ENCODE results near the gene CAMTA1. TPM values are rescaled to one million over a fixed set of nuclear protein-coding genes. Genes with fewer than 3 reads are reported as not detected.

The CAMTA1 gene
- total RNA-seq, 2 donors from 2014 or later: 105 to 113 TPM

- H3K36me3 ChIP-seq: no peaks in the 10 kb centered on the region
- no peak overlapping the region for H3K4me3 ChIP-seq
- DNase-seq (ENCODE audit: low spot score) (no peak), ATAC-seq (ENCODE audit: insufficient number of reproducible peaks, low FRiP score, low read depth) (no peak)
- H3K4me1 ChIP-seq (ENCODE audit: control insufficient read depth in 1 of 2, low read depth in 2 of 2): no peaks in the 10 kb centered on the region
- H3K27me3 ChIP-seq (replicated peaks; ENCODE audit: insufficient read depth): no peaks in the 10 kb centered on the region
- no peaks in the 10 kb centered on the region for H3K9me3 ChIP-seq
- no peak for TF ChIP-seq CTCF (IDR thresholded peaks at IDR 0.05)
- no peak overlapping the region for H3K27ac ChIP-seq
These were observed 865.9 kb downstream of the CAMTA1 start for GRCh38 chr1:7651203-7651602.

DNA sequence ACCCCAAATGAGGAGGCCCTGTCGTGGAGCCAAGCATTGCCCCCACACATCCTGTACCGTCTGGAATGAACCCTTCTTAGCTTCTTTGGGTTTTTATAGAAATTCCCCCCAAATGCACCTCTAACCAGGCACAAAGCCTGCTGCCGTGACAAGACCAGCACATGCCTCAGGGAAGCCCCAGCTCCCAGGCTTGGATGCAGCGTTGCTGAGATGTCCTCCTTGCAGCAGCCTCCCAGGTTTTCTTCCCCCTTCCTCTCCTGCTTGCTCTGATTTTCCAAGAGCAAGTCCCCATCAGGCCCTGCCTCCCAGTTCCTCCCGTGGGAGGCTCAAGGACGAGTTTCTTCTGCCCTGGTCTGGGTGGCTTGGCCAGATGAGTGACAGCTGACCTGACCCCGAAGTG, 866.8 kb downstream of the CAMTA1 start:
- no peaks in the 10 kb centered on the region for H3K9me3 ChIP-seq
- no peak for TF ChIP-seq CTCF (IDR thresholded peaks at IDR 0.05)
- H3K4me1 ChIP-seq (ENCODE audit: control insufficient read depth in 1 of 2, low read depth in 2 of 2): no peaks in the 10 kb centered on the region
- no peaks in the 10 kb centered on the region for H3K27me3 ChIP-seq (replicated peaks; ENCODE audit: insufficient read depth)
- ATAC-seq (ENCODE audit: insufficient number of reproducible peaks, low FRiP score, low read depth): no peak
- H3K36me3 ChIP-seq: no peaks in the 10 kb centered on the region
- no peak for DNase-seq (ENCODE audit: low spot score)
- no peak overlapping the region for H3K4me3 ChIP-seq
- H3K27ac ChIP-seq: no peak overlapping the region

DNA sequence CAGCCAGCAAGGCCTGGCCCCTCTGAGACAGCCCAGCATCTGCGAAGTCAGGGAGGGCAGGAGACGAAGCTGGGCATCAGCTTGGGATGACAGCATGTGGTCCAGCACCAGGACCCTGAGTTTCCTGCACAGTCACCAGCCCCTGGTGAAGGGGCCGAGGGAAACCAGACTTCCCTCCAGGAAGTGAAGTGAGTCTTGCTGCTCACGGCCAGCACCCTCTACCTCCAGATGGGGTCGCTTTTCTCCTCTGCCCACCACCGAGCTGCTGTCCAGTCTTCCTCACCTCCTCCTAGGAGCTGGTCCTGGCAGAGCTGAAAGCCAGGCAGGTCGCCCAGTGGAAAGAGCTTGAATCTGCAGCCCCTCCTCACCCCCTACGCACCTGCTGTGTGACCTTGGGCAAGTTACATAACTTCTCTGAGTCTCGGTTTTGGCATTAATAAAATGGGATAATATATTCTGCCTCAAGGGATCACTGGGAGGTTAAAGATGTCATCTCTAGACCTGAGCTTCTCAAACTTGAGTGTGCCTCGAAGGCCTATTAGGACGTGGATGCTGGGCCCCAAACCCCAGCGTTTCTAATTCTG, 867.4 kb downstream of the CAMTA1 start:
- no peak for TF ChIP-seq CTCF (IDR thresholded peaks at IDR 0.05)
- no peak for DNase-seq (ENCODE audit: low spot score)
- H3K27ac ChIP-seq: no peak overlapping the region
- ATAC-seq (ENCODE audit: insufficient number of reproducible peaks, low FRiP score, low read depth): no peak
- H3K4me1 ChIP-seq (ENCODE audit: control insufficient read depth in 1 of 2, low read depth in 2 of 2): no peaks in the 10 kb centered on the region
- no peaks in the 10 kb centered on the region for H3K9me3 ChIP-seq
- H3K4me3 ChIP-seq: no peak overlapping the region
- no peaks in the 10 kb centered on the region for H3K27me3 ChIP-seq (replicated peaks; ENCODE audit: insufficient read depth)
- no peaks in the 10 kb centered on the region for H3K36me3 ChIP-seq

- Histone ChIP-seq H3K36me3 (no peaks in the 10 kb centered on the region), H3K9me3 (no peaks in the 10 kb centered on the region), H3K27me3 (replicated peaks; ENCODE audit: insufficient read depth) (no peaks in the 10 kb centered on the region), H3K4me3 (no peak overlapping the region), H3K27ac (no peak overlapping the region), H3K4me1 (ENCODE audit: control insufficient read depth in 1 of 2, low read depth in 2 of 2) (no peaks in the 10 kb centered on the region)
- DNase-seq (ENCODE audit: low spot score) (no peak), ATAC-seq (ENCODE audit: insufficient number of reproducible peaks, low FRiP score, low read depth) (peak; percentile 29)
- TF ChIP-seq CTCF (IDR thresholded peaks at IDR 0.05): no peak
These were observed 869.5 kb downstream of the CAMTA1 start for GRCh38 chr1:7654725-7655124.

- TF ChIP-seq CTCF (IDR thresholded peaks at IDR 0.05): no peak
- DNase-seq (ENCODE audit: low spot score): no peak
- no peak for ATAC-seq (ENCODE audit: insufficient number of reproducible peaks, low FRiP score, low read depth)
- Histone ChIP-seq H3K27ac (no peak overlapping the region), H3K27me3 (replicated peaks; ENCODE audit: insufficient read depth) (no peaks in the 10 kb centered on the region), H3K9me3 (no peaks in the 10 kb centered on the region), H3K4me3 (no peak overlapping the region), H3K36me3 (no peaks in the 10 kb centered on the region), H3K4me1 (ENCODE audit: control insufficient read depth in 1 of 2, low read depth in 2 of 2) (no peaks in the 10 kb centered on the region)
These were observed 870.1 kb downstream of the CAMTA1 start for GRCh38 chr1:7655354-7655753.
